DMS79 (cell line): Measurements from ENCODE around the gene PTPRU.
"Not testable (repeated sequence)": the region's sequence is repeated elsewhere in the genome, so short reads cannot be mapped to it uniquely, and the experiment has no call there.

Experiments used
- DNase-seq: peaks from one replicate; lab custom pipeline; 2025; lab: John Stamatoyannopoulos, UW

The PTPRU gene

GRCh38 chr1:29222260-29222659 lies 14.1 kb upstream of the PTPRU start:
- not testable (repeated sequence) for DNase-seq

GRCh38 chr1:29222686-29223085 lies 13.6 kb upstream of the PTPRU start:
- no peak for DNase-seq

- DNase-seq, result no peak
Measured at GRCh38 chr1:29223521-29223920, 12.8 kb upstream of the PTPRU start.

- no peak for DNase-seq
Measured at GRCh38 chr1:29224356-29224837, 11.9 kb upstream of the PTPRU start.

GRCh38 chr1:29225361-29225760 lies 11.0 kb upstream of the PTPRU start:
- no peak for DNase-seq

GRCh38 chr1:29227511-29227910 lies 8.8 kb upstream of the PTPRU start:
- DNase-seq, result no peak

- DNase-seq, result no peak
Measured at GRCh38 chr1:29230204-29230552, 6.1 kb upstream of the PTPRU start.

GRCh38 chr1:29230553-29231378 lies 5.6 kb upstream of the PTPRU start, which contains the start of gene MECR:
MECR (minus strand) TSS chr1:29230934; CDS start chr1:29230906, 28 bp downstream.
- peak; percentile 83 for DNase-seq

GRCh38 chr1:29232387-29232786 lies 3.9 kb upstream of the PTPRU start:
- DNase-seq, result no peak

GRCh38 chr1:29233693-29234092 lies 2.6 kb upstream of the PTPRU start:
- DNase-seq, result no peak

- DNase-seq, result no peak
Measured at GRCh38 chr1:29234471-29234870, 1.9 kb upstream of the PTPRU start.

GRCh38 chr1:29234881-29235280 lies 1.4 kb upstream of the PTPRU start:
- DNase-seq, result not testable (repeated sequence)

GRCh38 chr1:29236712-29237128 lies 398 bp downstream of the PTPRU start:
- no peak for DNase-seq

- no peak for DNase-seq
Measured at GRCh38 chr1:29237129-29237821, 953 bp downstream of the PTPRU start.

GRCh38 chr1:29237852-29238619 lies 1.7 kb downstream of the PTPRU start:
- DNase-seq, result no peak

- DNase-seq, result no peak
Measured at GRCh38 chr1:29238620-29239002, 2.3 kb downstream of the PTPRU start.

- no peak for DNase-seq
Measured at GRCh38 chr1:29239142-29239541, 2.8 kb downstream of the PTPRU start.

- DNase-seq, result no peak
Measured at GRCh38 chr1:29240400-29240837, 4.1 kb downstream of the PTPRU start.

GRCh38 chr1:29240986-29241385 lies 4.7 kb downstream of the PTPRU start:
- no peak for DNase-seq

GRCh38 chr1:29243023-29243870 lies 6.9 kb downstream of the PTPRU start:
- DNase-seq, result no peak

- DNase-seq, result no peak
Measured at GRCh38 chr1:29243871-29244200, 7.5 kb downstream of the PTPRU start.

GRCh38 chr1:29245261-29245660 lies 8.9 kb downstream of the PTPRU start:
- DNase-seq, result no peak
